ENCODE measurements around the gene PRPF38B. TPM values are rescaled to one million over a fixed set of nuclear protein-coding genes. Genes with fewer than 3 reads are reported as not detected.
"Not testable (repeated sequence)": the region's sequence is repeated elsewhere in the genome, so short reads cannot be mapped to it uniquely, and the experiment has no call there.

PRPF38B gene
- total RNA-seq, 1 experiment from 2014 or later: 15.2 TPM

DNA sequence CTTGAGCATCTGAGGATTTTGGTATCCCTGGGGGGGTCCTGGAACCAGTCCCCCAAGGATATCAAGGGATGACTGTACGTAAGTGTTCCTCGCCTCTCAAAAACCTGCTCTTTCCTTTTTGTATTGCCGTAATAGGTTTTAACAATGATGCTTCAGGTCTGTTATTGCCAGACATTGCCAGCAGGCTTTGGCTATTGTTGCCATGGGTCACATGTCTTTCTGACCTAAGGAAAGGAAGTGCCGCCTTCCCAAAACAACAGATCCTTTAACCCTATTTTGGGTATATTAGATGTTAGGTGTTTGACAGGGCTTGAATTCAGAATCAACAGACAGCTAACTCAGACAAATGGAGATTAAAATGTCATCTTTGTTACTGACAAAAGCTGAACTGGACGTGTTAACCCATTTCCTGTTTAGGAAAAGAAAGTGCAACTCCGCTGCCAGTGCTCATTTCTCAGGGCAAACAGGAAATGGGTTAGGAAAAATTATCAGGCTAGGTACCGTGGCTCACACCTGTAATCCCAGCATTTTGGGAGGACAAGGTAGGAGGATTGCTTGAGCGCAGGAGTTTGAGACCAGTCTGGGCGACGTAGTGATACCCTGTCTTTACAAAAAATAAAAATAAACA, 12.4 kb upstream of the PRPF38B start:
- no peak for DNase-seq (ENCODE audit: low spot score)

DNA sequence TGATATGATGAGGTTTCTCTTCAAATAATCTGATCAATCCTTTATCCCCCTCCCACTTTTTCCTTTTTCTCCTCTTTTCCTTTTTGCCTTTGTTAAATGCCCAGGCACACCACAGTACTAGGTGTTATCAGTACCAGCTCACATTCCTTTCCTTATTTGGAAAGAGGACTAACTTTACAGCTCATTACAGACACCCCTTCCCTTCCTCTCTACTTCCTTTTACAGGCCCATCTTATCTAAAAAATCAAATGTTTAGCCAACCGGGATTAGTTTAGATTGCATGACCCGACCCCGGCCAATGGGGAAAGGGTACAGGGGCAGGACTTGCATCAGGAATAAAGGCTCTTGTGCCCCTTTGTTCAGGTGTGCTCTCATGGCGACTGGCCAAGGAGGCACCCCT, 10.4 kb upstream of the PRPF38B start:
- DNase-seq (ENCODE audit: low spot score): peak; percentile 57

DNA sequence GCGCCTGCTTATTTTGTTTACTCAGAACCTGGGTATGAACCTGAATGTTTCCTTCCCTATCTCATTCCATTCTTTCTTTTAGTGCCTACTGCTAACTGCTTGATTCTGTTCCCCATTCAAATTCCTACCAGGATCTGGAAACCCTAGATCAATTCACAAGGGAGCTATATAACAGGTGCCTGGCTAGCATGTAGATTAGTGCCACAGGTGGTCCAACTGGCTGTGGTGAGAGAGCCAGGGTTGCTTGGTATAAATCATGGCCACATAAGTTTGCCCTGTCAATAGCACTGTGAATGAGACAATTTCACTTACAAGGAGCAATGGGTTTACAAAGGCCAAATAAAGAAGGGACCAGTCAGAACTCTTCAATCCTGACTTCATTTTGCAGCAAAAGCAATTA, 6.6 kb upstream of the PRPF38B start:
- no peak for DNase-seq (ENCODE audit: low spot score)

DNA sequence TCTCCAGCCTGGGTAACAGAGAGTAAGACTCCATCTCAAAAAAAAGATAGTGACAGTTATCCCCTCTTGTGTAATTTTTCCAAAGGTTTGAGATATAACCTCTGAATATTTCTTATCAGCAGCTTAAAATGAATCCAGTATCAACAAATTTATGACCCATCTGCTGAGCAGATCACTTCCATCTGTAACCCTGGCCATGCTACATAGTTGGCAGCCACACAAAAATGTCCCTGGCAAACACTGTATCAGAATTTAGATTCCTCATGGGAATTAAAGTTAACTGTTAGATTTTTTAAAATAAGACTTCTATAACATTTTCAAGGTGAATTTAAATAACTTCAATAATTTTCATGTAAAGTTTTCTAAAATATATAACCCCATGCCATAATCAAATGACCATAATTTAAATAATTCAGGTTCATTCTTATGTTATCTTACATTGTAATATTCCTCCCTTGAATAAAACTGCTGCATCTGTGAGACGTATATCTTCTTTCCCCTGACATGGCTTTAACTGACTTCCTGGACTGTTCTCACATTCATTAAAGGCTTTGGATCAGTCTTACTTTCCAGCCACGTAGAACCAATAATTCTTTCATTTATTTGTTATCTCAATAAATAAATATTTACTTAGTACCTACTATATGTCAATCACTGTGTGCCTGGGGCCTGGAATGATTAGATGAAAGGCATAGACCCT, 5.3 kb upstream of the PRPF38B start:
- no peak for DNase-seq (ENCODE audit: low spot score)

DNA sequence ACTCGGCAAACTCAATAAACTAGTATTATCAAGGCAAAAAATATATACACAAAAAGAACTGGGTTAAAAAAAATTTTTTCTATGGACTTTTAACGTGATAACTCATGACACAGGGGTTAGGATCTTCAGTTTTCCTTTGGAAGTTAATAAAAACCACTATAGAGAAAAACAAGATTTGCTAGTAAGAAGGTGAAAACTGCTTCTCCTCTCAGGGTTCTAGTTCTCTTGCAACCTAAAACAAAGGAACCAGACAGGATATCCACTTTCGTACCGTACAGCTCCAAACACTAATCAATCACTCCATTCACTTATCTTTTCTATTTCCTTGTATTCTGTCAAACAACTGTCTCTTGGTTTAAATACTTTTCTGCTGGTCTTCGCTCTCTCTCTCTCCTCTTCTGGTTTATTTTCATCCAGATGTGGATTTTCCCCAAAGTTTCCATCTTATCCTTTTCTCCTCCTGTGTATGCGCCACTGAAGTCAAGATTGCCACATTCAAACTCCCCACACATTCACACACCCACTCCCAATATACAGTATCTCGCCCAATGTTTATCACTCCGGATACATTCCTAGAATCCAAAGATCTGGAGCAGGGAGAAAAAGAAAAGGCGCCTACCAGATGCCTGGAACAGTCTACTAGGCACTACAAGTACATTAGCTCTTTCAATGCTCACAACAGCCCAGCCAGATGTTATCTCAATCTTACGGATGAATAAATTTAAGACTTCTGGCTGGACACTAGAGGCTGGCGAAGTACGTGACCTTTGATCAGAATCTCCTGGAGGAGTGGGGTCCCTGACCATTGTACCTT, 775 bp upstream of the PRPF38B start:
- peak; percentile 9 for DNase-seq (ENCODE audit: low spot score)

DNA sequence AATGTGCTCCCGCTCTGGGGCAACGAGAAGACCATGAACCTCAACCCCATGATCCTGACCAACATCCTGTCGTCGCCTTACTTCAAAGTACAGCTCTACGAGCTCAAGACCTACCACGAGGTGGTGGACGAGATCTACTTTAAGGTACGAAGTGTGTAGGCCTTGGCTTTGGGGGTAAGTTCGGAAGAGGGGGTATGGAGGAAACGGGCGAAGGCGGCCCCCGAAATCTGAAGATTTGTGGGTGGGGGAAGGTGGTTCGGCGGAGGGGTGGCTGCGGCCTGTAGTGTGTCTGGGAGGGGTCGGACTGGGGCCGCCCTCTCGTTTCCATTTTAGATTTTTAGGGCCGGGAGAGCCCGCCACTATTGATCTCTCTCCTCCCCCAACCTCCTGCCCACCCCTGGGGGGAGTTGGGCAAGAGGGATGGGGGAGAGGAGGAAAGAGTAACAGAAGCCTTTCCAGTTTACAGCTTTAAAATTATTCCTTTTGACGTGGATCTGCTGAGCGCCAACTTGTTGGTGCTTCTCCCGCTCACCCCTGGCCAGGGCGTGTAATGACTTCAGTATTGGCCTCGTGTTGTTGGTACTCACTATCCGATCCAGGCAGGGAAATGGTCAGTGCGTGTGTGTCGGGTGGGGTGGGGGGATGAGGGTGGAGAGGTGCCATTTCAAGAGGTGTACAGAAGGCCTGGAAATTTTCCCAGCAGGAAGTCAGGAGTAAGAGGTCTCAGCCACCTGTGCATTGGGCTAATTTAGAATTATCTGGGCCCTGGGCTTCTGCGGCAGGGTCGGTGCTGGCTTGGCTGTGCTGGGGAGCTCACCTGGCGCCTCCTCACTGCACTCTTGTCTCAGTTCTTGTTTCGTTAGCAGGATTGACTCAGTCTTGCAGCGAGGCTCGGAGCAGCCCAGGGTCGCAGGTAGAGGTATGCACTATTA, 880 bp downstream of the PRPF38B start:
- DNase-seq (ENCODE audit: low spot score): peak; percentile 60

DNA sequence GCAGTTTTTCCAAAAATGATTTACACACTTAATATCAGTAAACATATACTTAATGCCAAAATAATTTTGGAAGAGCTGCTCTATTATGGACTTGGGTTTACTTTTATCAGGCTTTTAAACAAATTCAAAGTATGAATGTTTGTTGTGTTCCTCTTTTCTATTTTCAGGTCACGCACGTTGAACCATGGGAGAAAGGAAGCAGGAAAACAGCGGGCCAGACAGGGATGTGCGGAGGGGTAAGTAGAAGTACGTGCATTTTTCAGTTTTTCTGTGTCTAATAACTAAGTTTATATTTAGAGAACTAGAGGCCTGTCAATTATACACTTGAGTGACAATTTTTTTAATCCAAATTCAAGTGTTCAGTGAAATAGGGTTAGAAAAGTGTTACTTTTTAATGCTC, 3.4 kb downstream of the PRPF38B start:
- no peak for DNase-seq (ENCODE audit: low spot score)

DNA sequence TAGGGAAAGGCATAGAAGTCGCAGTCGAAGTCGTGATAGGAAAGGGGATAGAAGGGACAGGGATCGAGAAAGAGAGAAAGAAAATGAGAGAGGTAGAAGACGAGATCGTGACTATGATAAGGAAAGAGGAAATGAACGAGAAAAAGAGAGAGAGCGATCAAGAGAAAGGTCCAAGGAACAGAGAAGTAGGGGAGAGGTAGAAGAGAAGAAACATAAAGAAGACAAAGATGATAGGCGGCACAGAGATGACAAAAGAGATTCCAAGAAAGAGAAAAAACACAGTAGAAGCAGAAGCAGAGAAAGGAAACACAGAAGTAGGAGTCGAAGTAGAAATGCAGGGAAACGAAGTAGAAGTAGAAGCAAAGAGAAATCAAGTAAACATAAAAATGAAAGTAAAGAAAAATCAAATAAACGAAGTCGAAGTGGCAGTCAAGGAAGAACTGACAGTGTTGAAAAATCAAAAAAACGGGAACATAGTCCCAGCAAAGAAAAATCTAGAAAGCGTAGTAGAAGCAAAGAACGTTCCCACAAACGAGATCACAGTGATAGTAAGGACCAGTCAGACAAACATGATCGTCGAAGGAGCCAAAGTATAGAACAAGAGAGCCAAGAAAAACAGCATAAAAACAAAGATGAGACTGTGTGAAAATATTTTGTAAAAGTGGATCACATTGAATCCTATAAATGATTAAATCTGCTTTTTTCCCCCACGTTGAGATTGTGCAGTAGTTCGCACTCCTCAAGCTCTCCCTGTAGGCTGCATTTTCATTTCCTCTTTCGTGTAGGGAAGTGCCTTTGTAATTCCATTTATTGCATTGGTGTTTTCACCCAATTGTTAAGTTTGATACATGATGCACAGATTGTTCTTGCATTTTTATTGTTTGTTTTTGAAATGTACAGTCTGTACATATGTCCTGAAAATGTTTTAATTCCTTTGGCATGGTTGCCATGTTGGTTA, 7.5 kb downstream of the PRPF38B start:
- DNase-seq (ENCODE audit: low spot score): no peak

DNA sequence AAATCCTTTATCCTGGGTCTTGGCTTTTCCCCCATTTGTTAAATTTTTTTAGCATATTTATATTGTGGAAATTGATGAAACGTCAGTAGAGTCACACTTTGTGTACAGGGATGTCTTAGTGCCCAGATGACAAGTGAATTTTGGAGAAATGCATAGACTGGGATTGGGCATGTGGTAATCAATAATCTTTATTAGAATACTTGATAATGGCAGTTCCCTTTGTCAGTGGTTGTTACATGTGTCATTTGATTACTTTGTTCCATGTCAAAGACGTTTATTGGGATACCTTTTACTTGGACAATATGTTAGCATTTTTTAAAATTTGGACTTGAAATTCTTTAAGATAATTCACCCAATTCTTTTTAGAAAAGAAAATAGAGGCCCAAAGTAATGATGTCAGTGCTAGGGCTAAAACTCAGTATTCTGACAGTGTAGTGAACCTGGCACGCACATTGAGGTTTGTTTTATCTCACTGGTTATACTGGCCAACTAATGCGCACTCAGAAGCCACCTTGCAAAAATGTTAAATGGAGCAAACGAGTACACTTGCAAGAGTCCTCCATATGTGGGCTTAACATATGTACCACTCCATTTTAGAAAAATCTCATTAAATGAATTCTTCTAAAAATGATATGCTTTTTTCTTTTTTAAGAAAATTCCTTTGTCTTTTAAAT, 9.2 kb downstream of the PRPF38B start:
- DNase-seq (ENCODE audit: low spot score): no peak

DNA sequence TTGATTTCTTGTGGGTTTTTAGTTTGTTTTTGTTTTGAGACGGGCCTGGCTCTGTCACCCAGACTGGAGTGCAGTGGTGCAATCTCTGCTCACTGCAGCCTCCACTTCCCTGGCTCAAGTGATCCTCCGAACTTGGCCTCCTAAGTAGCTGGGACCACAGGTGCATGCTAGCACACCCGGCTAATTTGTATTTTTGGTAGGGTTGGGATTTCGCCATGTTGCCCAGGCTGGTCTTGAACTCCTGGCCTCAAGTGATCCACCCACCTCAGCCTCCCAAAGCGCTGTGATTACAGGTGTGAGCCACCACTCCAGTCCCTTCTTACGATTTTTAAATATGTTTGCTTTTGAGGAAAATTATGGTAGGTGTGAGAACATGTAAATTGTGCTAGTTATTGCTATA, 10.0 kb downstream of the PRPF38B start:
- DNase-seq (ENCODE audit: low spot score): not testable (repeated sequence)

DNA sequence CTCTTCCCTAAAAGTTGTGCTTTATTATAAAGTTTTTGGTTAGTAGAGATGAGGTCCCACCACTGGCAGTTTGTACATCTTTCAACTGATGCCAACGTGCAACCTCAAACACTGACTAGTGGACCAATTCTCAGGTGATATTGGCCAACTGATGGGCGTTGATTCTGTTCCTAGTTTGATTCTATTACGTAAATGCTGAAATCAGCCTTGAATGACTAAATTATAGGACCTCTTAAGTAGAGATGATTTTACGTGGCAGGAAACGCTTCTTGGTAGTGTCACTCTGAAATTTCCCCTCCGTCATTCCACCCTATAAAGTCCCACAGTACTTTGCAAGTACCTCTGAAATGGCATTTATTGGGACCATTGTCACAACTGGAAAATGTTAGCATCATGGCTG, 11.8 kb downstream of the PRPF38B start:
- DNase-seq (ENCODE audit: low spot score): peak; percentile 20

DNA sequence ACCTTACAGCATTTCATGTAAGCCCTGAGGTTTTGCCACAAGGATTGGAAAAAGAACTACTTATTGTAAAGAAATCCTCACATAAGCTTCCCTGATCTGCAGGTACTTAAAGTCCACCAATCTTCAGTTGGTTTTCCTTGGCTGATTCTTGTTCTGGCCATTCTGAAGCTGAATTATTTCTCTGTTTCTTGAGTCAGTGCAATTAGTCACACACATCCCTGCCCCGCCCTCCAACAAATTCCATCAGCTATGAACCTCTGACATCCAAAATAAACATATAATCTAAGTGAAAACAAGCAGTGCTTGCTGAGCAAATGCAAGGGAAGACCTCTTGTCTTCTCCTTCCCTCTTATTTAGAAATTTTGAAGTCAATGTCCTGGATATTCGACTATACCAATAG, 12.4 kb downstream of the PRPF38B start:
- DNase-seq (ENCODE audit: low spot score): peak; percentile 58

DNA sequence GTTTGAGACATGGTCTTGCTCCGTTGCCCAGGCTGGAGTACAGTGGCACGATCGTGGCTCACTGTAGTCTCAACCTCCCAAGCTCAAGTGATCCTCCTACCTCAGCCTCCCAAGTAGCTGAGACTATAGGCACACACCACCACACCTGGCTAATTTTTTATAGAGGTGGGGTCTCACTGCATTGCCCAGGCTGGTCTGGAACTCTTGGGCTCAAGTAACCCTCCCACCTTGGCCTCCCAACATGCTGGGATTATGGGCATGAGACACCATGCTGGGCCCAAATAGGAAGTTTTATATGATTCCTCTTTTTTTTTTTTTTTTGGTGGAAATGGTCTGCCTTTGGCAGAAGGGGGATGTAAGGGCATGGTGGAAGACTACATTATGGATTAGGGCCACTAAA, 14.5 kb downstream of the PRPF38B start:
- DNase-seq (ENCODE audit: low spot score): no peak

DNA sequence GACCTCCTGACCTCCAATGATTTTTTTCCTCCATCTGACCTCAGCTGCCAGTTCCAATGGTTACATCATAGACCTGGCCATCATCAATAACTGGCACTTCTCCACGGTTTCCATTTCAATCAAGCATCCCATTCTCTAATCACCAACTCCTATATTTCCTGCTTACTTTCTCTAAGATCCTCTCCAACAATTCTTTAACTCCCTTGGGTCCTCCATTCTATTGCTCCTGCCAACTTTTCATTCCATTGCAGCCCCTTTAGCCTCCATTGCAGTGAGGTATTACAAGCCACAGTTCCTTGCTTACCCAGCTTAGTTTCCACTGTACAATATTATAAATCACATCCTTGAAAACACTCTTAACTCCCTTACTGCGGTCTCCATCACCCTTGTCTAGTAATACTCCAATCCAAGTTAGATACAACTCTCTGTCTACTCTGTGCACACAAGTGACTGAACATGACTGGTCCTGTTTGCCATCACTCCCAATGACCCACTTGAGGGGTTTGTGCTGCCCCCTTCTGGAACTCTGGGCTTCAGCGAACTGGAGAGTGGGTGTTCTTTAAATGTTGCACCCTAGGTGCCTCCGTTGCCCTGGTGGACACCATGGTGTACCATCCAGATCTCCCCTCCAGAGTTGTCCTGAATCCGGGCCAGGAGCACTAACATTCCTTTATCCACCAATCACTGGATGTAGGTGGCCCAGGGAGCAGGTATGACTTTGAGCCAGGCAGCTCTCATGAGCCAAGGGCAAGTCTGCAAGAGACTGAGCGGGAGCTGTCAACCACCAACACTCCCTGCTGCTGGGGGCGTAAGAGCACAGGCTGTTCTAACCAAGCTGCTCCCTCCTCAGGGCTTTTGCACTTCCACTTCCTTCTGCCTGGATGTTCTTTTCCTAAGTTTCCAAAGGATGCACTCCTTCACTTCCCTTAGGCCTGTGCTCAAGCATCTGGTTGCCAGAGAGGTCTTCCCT, 16.9 kb downstream of the PRPF38B start:
- DNase-seq (ENCODE audit: low spot score): no peak

DNA sequence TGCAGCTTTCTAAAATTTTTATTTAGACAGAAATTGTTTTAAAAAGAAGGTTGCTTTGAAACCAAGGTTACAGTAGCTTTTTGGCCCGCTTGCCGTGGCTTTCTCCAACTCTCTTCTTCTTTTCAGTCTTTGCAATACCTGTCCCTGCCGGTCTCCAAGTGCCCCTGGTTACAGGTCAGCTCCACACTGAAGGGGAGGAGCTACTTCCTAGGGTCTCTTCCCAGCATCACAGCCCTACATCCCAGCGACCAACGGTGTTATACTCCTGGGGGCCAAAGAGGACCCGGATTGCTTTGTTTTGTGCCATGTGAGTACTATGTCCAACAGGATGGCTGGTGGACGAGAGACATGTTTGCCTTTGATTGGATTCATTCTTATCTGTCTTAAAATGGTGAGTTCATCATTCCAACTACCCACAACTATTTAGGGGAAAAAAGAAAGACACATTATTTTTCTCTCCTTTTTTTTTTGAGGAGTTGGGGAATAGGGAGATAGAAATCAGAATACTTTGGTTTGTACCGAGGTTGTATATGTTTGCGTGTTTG, 20.6 kb downstream of the PRPF38B start, which contains the start of gene FNDC7:
Gene FNDC7 (plus strand): TSS at position 303 of the 545 bp plus-strand sequence. CDS start 26 bp downstream, at position 329.
- DNase-seq (ENCODE audit: low spot score): no peak

DNA sequence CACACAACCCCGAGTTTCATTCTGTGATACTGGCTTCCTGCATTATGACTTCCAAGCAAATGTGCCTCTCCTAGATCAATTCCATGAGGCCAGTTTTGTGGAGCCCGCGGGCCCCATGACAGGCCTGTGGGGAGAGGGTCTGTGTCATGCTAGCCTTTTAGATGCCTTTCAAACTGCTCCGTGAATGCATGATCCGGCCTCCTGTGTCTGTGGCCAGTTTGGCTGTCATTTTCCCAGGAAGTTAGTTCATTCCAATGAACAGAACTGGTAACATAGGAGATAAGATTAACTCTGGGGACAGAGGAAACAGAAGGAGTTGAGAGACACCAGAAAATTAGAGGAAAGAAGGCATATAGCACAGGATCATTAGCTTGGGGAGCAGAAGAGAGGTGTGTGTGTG, 23.8 kb downstream of the PRPF38B start:
- DNase-seq (ENCODE audit: low spot score): no peak

DNA sequence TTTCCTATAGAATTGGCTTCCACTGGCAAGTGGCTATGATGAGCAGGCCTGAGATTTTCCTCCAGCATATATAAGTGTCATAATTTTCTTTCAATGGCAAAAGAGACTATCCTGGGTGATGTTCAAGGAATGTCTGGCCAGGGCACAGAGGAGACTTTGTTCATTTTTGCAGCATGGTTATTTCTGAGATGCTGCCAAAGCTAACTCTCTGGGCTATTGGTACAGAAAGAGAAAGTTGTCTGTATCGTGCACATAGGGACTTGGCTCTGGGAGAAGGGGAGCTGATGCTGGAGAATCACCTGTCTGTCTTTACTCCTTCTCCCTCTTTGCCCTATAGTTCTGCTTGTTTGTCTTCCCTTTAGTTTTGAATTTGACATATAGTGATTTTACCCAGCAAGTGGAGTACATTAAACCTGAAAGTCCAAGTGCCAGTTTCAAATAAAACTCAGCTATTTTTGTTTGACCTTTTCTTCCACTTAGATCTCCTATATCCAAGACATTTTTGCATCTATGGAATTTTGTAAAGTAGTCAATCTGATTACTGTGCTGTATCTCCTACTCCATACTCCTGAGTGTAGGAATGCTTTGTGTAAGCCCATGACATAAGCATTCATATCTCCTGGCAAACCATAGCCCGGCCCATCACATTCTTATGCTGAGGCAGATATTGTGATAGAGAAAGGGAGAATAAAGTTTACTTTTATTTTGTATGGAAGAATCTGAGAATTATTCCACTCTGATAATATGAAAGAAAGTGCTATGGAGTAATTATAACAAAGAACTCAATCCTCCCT, 24.5 kb downstream of the PRPF38B start:
- no peak for DNase-seq (ENCODE audit: low spot score)

Data from A172 (cell line).